ENCODE measurements around the gene DTL. TPM values are rescaled to one million over a fixed set of nuclear protein-coding genes. Genes with fewer than 3 reads are reported as not detected.

Gene DTL
- total and polyA plus RNA-seq, 2 donors: 0.29 to 20.7 TPM

GRCh38 chr1:212111536-212111935, 76.0 kb downstream of the DTL start:
- H3K4me1 ChIP-seq (ENCODE audit: insufficient read depth): no peaks in the 10 kb centered on the region
- H3K4me3 ChIP-seq (ENCODE audit: low read depth, low read length): no peak overlapping the region
- no peak overlapping the region for H3K27ac ChIP-seq (ENCODE audit: low read depth)
- no peak for DNase-seq (ENCODE audit: extremely low spot score)
- H3K36me3 ChIP-seq (ENCODE audit: insufficient read depth): no peaks in the 10 kb centered on the region
- 100% methylated on average over 1 of the region's 1 CpG for WGBS

- Histone ChIP-seq H3K4me1 (ENCODE audit: insufficient read depth) (no peaks in the 10 kb centered on the region), H3K27ac (ENCODE audit: low read depth) (no peak overlapping the region), H3K4me3 (ENCODE audit: low read depth, low read length) (no peak overlapping the region), H3K36me3 (ENCODE audit: insufficient read depth) (no peaks in the 10 kb centered on the region)
- DNase-seq (ENCODE audit: extremely low spot score): no peak
- 86% methylated on average over 2 of the region's 2 CpGs for WGBS
These were observed 78.2 kb downstream of the DTL start for GRCh38 chr1:212113706-212114105.

GRCh38 chr1:212118167-212118871, 82.8 kb downstream of the DTL start:
- WGBS: 74% methylated on average over 7 of the region's 7 CpGs
- Histone ChIP-seq H3K4me3 (ENCODE audit: low read depth, low read length) (no peak overlapping the region), H3K27ac (ENCODE audit: low read depth) (no peak overlapping the region), H3K4me1 (ENCODE audit: insufficient read depth) (no peaks in the 10 kb centered on the region), H3K36me3 (ENCODE audit: insufficient read depth) (no peaks in the 10 kb centered on the region)
- no peak for DNase-seq (ENCODE audit: extremely low spot score)

- no peaks in the 10 kb centered on the region for H3K4me1 ChIP-seq (ENCODE audit: insufficient read depth)
- no peaks in the 10 kb centered on the region for H3K36me3 ChIP-seq (ENCODE audit: insufficient read depth)
- H3K27ac ChIP-seq (ENCODE audit: low read depth): no peak overlapping the region
- H3K4me3 ChIP-seq (ENCODE audit: low read depth, low read length): no peak overlapping the region
- no peak for DNase-seq (ENCODE audit: extremely low spot score)
- 88% methylated on average over 2 of the region's 2 CpGs for WGBS
These were observed 83.3 kb downstream of the DTL start for GRCh38 chr1:212118872-212119260.

- Histone ChIP-seq H3K27ac (ENCODE audit: low read depth) (no peak overlapping the region), H3K4me3 (ENCODE audit: low read depth, low read length) (no peak overlapping the region)
- no peak for DNase-seq (ENCODE audit: extremely low spot score)
These were observed 83.9 kb downstream of the DTL start for GRCh38 chr1:212119397-212119837.

GRCh38 chr1:212119863-212120262, 84.3 kb downstream of the DTL start:
- no peaks in the 10 kb centered on the region for H3K36me3 ChIP-seq (ENCODE audit: insufficient read depth)
- no peak overlapping the region for H3K4me3 ChIP-seq (ENCODE audit: low read depth, low read length)
- WGBS: 98% methylated on average over 3 of the region's 3 CpGs
- DNase-seq (ENCODE audit: extremely low spot score): no peak
- no peak overlapping the region for H3K27ac ChIP-seq (ENCODE audit: low read depth)
- no peaks in the 10 kb centered on the region for H3K4me1 ChIP-seq (ENCODE audit: insufficient read depth)

More at GRCh38 chr1:212119397-212119837, 83.9 kb downstream of the DTL start:
- Histone ChIP-seq H3K36me3 (ENCODE audit: insufficient read depth) (no peaks in the 10 kb centered on the region), H3K4me1 (ENCODE audit: insufficient read depth) (no peaks in the 10 kb centered on the region)
- 76% methylated on average over 5 of the region's 5 CpGs for WGBS

- Histone ChIP-seq H3K27ac (ENCODE audit: low read depth) (no peak overlapping the region), H3K4me3 (ENCODE audit: low read depth, low read length) (no peak overlapping the region), H3K36me3 (ENCODE audit: insufficient read depth) (no peaks in the 10 kb centered on the region), H3K4me1 (ENCODE audit: insufficient read depth) (no peaks in the 10 kb centered on the region)
- DNase-seq (ENCODE audit: extremely low spot score): no peak
- 35% methylated on average over 2 of the region's 2 CpGs for WGBS
These were observed 86.2 kb downstream of the DTL start for GRCh38 chr1:212121779-212122178.

GRCh38 chr1:212124690-212125582, 89.4 kb downstream of the DTL start:
- no peak for DNase-seq (ENCODE audit: extremely low spot score)
- Histone ChIP-seq H3K4me3 (ENCODE audit: low read depth, low read length) (no peak overlapping the region), H3K27ac (ENCODE audit: low read depth) (no peak overlapping the region), H3K36me3 (ENCODE audit: insufficient read depth) (no peaks in the 10 kb centered on the region), H3K4me1 (ENCODE audit: insufficient read depth) (no peaks in the 10 kb centered on the region)
- WGBS: 81% methylated on average over 11 of the region's 11 CpGs

- WGBS: 91% methylated on average over 9 of the region's 9 CpGs
- no peak overlapping the region for H3K27ac ChIP-seq (ENCODE audit: low read depth)
- H3K4me1 ChIP-seq (ENCODE audit: insufficient read depth): no peaks in the 10 kb centered on the region
- no peak for DNase-seq (ENCODE audit: extremely low spot score)
- no peaks in the 10 kb centered on the region for H3K36me3 ChIP-seq (ENCODE audit: insufficient read depth)
- H3K4me3 ChIP-seq (ENCODE audit: low read depth, low read length): no peak overlapping the region
These were observed 90.1 kb downstream of the DTL start for GRCh38 chr1:212125654-212126053.

- Histone ChIP-seq H3K4me1 (ENCODE audit: insufficient read depth) (no peaks in the 10 kb centered on the region), H3K36me3 (ENCODE audit: insufficient read depth) (no peaks in the 10 kb centered on the region), H3K27ac (ENCODE audit: low read depth) (no peak overlapping the region), H3K4me3 (ENCODE audit: low read depth, low read length) (no peak overlapping the region)
- no peak for DNase-seq (ENCODE audit: extremely low spot score)
- 82% methylated on average over 4 of the region's 4 CpGs for WGBS
These were observed 91.7 kb downstream of the DTL start for GRCh38 chr1:212127221-212127620.

- no peak overlapping the region for H3K4me3 ChIP-seq (ENCODE audit: low read depth, low read length)
- H3K4me1 ChIP-seq (ENCODE audit: insufficient read depth): no peaks in the 10 kb centered on the region
- no peaks in the 10 kb centered on the region for H3K36me3 ChIP-seq (ENCODE audit: insufficient read depth)
- 96% methylated on average over 6 of the region's 6 CpGs for WGBS
- no peak for DNase-seq (ENCODE audit: extremely low spot score)
- no peak overlapping the region for H3K27ac ChIP-seq (ENCODE audit: low read depth)
These were observed 94.2 kb downstream of the DTL start for GRCh38 chr1:212129781-212130180.

- H3K36me3 ChIP-seq (ENCODE audit: insufficient read depth): no peaks in the 10 kb centered on the region
- no peak overlapping the region for H3K27ac ChIP-seq (ENCODE audit: low read depth)
- 90% methylated on average over 1 of the region's 1 CpG for WGBS
- H3K4me1 ChIP-seq (ENCODE audit: insufficient read depth): no peaks in the 10 kb centered on the region
- no peak overlapping the region for H3K4me3 ChIP-seq (ENCODE audit: low read depth, low read length)
- no peak for DNase-seq (ENCODE audit: extremely low spot score)
These were observed 96.5 kb downstream of the DTL start for GRCh38 chr1:212132025-212132424.

- H3K36me3 ChIP-seq (ENCODE audit: insufficient read depth): no peaks in the 10 kb centered on the region
- no peaks in the 10 kb centered on the region for H3K4me1 ChIP-seq (ENCODE audit: insufficient read depth)
- 69% methylated on average over 2 of the region's 2 CpGs for WGBS
- no peak for DNase-seq (ENCODE audit: extremely low spot score)
- no peak overlapping the region for H3K4me3 ChIP-seq (ENCODE audit: low read depth, low read length)
- no peak overlapping the region for H3K27ac ChIP-seq (ENCODE audit: low read depth)
These were observed 97.8 kb downstream of the DTL start for GRCh38 chr1:212133319-212133718.

GRCh38 chr1:212135166-212135565, 99.6 kb downstream of the DTL start:
- 96% methylated on average over 2 of the region's 2 CpGs for WGBS
- no peak for DNase-seq (ENCODE audit: extremely low spot score)
- Histone ChIP-seq H3K36me3 (ENCODE audit: insufficient read depth) (no peaks in the 10 kb centered on the region), H3K27ac (ENCODE audit: low read depth) (no peak overlapping the region), H3K4me3 (ENCODE audit: low read depth, low read length) (no peak overlapping the region), H3K4me1 (ENCODE audit: insufficient read depth) (no peaks in the 10 kb centered on the region)

Data from urinary bladder (tissue), 4 donors.